HEK293 (cell line): ENCODE results near the gene FGD5.
A peak's percentile ranks its signal among the peaks of the same experiment; 100 is the strongest.

Experiments used
- CTCF ChIA-PET: fragments of 350-600 bp; formaldehyde crosslinking; extraction: SDS; loops from one replicate; lab custom pipeline; 2021; ENCODE audit warnings: antibody characterized with exemption; lab: Yijun Ruan, JAX
- POLR2A ChIA-PET: fragments of 300-600 bp; formaldehyde crosslinking; extraction: SDS; loops from one replicate; lab custom pipeline; 2020; ENCODE audit warnings: antibody characterized with exemption, inconsistent platforms; lab: Yijun Ruan, JAX
- H3K27ac ChIP-seq: fragments of 200-500 bp; sonication (Bioruptor generic); 2 replicates; pipeline ENCODE4 v1.5.1; 2014; ENCODE audit warnings: low read depth, low read length, control low read depth, inconsistent platforms; ENCODE audit errors: extremely low read depth
- H3K36me3 ChIP-seq, 2 experiments: fragments of 200-500 bp in 1 of 2; sonication (Bioruptor generic) in 1 of 2; 1 replicate in 1 of 2; 2 replicates in 1 of 2; pipeline ENCODE4 v1.5.1; 2014 to 2017; ENCODE audit warnings: inconsistent platforms in 2 of 2, low read length in 2 of 2; ENCODE audit not compliant: control insufficient read depth in 2 of 2, insufficient read depth in 1 of 2
- H3K4me1 ChIP-seq: fragments of 200-500 bp; sonication (Bioruptor generic); 2 replicates; pipeline ENCODE4 v1.5.1; 2014; ENCODE audit warnings: mild to moderate bottlenecking, low read length, inconsistent platforms; ENCODE audit not compliant: control insufficient read depth, insufficient read depth
- H3K4me3 ChIP-seq: 2 replicates; pipeline ENCODE4 v1.5.1; 2011; ENCODE audit warnings: low read depth, mild to moderate bottlenecking, control low read depth, low read length, moderate library complexity
- H3K9me3 ChIP-seq: fragments of 200-500 bp; sonication (Bioruptor generic); 2 replicates; pipeline ENCODE4 v1.5.1; 2014; ENCODE audit warnings: low read depth, low read length, inconsistent platforms; ENCODE audit not compliant: control insufficient read depth, insufficient read depth
- EGR2 ChIP-seq: fragments of 450-650 bp; formaldehyde crosslinking; IDR thresholded peaks from 2 replicates; pipeline ENCODE4 v1.5.1; 2016; ENCODE audit warnings: low read depth, missing biosample characterization, missing genetic modification characterization
- HOXA7 ChIP-seq: sonication (generic); formaldehyde crosslinking; IDR thresholded peaks from 2 replicates; pipeline ENCODE4 v1.8.1; 2022; ENCODE audit warnings: missing genetic modification reagents, borderline replicate concordance
- KLF10 ChIP-seq: fragments of 450-650 bp; IDR thresholded peaks from 2 replicates; pipeline ENCODE4 v1.5.1; 2018; ENCODE audit warnings: missing biosample characterization, mild to moderate bottlenecking, missing genetic modification characterization
- KLF16 ChIP-seq: fragments of 450-650 bp; formaldehyde crosslinking; IDR thresholded peaks from 2 replicates; pipeline ENCODE4 v1.5.1; 2017; ENCODE audit warnings: missing biosample characterization, missing genetic modification characterization
- KLF8 ChIP-seq: fragments of 450-650 bp; formaldehyde crosslinking; IDR thresholded peaks from 2 replicates; pipeline ENCODE4 v1.5.1; 2016; ENCODE audit warnings: missing biosample characterization, missing genetic modification characterization
- SETDB1 ChIP-seq: IDR thresholded peaks from one replicate; pipeline ENCODE4 v1.6.1; 2017; ENCODE audit warnings: mild to moderate bottlenecking, low read length, moderate library complexity, mixed read lengths; ENCODE audit not compliant: insufficient read length
- SP2 ChIP-seq: fragments of 450-650 bp; formaldehyde crosslinking; IDR thresholded peaks from 2 replicates; pipeline ENCODE4 v1.5.1; 2016; ENCODE audit warnings: missing biosample characterization, missing genetic modification characterization
- TCF7L2 ChIP-seq: IDR thresholded peaks from 2 replicates; pipeline ENCODE4 v1.6.1; 2011; ENCODE audit warnings: low read depth, mild to moderate bottlenecking, inconsistent platforms, low read length, moderate library complexity, borderline replicate concordance
- ZFP37 ChIP-seq: fragments of 450-650 bp; formaldehyde crosslinking; IDR thresholded peaks from 2 replicates; pipeline ENCODE4 v1.5.1; 2016; ENCODE audit warnings: missing biosample characterization, missing genetic modification characterization
- ZFP69B ChIP-seq: fragments of 450-650 bp; formaldehyde crosslinking; IDR thresholded peaks from 2 replicates; pipeline ENCODE4 v1.5.1; 2016; ENCODE audit warnings: missing biosample characterization, missing genetic modification characterization
- ZNF112 ChIP-seq: fragments of 450-650 bp; formaldehyde crosslinking; IDR thresholded peaks from 2 replicates; pipeline ENCODE4 v1.5.0; 2017; ENCODE audit warnings: missing biosample characterization, missing genetic modification characterization
- ZNF157 ChIP-seq: fragments of 450-650 bp; formaldehyde crosslinking; IDR thresholded peaks from 2 replicates; pipeline ENCODE4 v1.5.1; 2016; ENCODE audit warnings: missing biosample characterization, missing genetic modification characterization
- ZNF184 ChIP-seq: fragments of 450-650 bp; IDR thresholded peaks from 2 replicates; pipeline ENCODE4 v1.5.1; 2018; ENCODE audit warnings: missing biosample characterization, mild to moderate bottlenecking, missing genetic modification characterization
- ZNF311 ChIP-seq: fragments of 450-650 bp; formaldehyde crosslinking; IDR thresholded peaks from 2 replicates; pipeline ENCODE4 v1.5.1; 2017; ENCODE audit warnings: missing biosample characterization, missing genetic modification characterization, borderline replicate concordance
- ZNF341 ChIP-seq: fragments of 450-650 bp; formaldehyde crosslinking; IDR thresholded peaks from 2 replicates; pipeline ENCODE4; 2016; ENCODE audit warnings: low read depth, missing biosample characterization, missing genetic modification characterization
- ZNF426 ChIP-seq: fragments of 450-650 bp; formaldehyde crosslinking; IDR thresholded peaks from 2 replicates; pipeline ENCODE4 v1.5.1; 2017; ENCODE audit warnings: missing biosample characterization, missing genetic modification characterization, mild to moderate bottlenecking, inconsistent platforms, moderate library complexity
- ZNF518A ChIP-seq: fragments of 450-650 bp; formaldehyde crosslinking; conservative IDR thresholded peaks from 2 replicates; pipeline ENCODE4 v1.5.1; 2016; ENCODE audit warnings: low read depth, missing biosample characterization, missing genetic modification characterization
- ZNF639 ChIP-seq: fragments of 450-650 bp; formaldehyde crosslinking; IDR thresholded peaks from 2 replicates; pipeline ENCODE4 v1.5.1; 2016; ENCODE audit warnings: missing biosample characterization, missing genetic modification characterization
- ZNF707 ChIP-seq: fragments of 450-650 bp; formaldehyde crosslinking; IDR thresholded peaks from 2 replicates; pipeline ENCODE4 v1.5.1; 2016; ENCODE audit warnings: missing biosample characterization, missing genetic modification characterization
- ZNF768 ChIP-seq: fragments of 450-650 bp; formaldehyde crosslinking; IDR thresholded peaks from 2 replicates; pipeline ENCODE4 v1.5.1; 2018; ENCODE audit warnings: missing biosample characterization, mild to moderate bottlenecking, missing genetic modification characterization
- ZSCAN30 ChIP-seq: fragments of 450-650 bp; IDR thresholded peaks from 2 replicates; pipeline ENCODE4 v1.5.1; 2018; ENCODE audit warnings: missing biosample characterization, mild to moderate bottlenecking, missing genetic modification characterization, moderate library complexity
- TF ChIP-seq, protein P1 (sequence below): fragments of 450-650 bp; formaldehyde crosslinking; IDR thresholded peaks from 2 replicates; pipeline ENCODE4 v1.5.1; 2016; ENCODE audit warnings: missing biosample characterization, missing genetic modification characterization
- TF ChIP-seq, protein P2 (sequence below): sonication (generic); formaldehyde crosslinking; IDR thresholded peaks from 2 replicates; pipeline ENCODE4 v1.8.1; 2022; ENCODE audit warnings: mild to moderate bottlenecking, moderate library complexity, missing genetic modification reagents
- TF ChIP-seq, protein P3 (sequence below): fragments of 450-650 bp; formaldehyde crosslinking; optimal IDR thresholded peaks from 2 replicates; pipeline ENCODE3; 2016; ENCODE audit warnings: missing biosample characterization, mild to moderate bottlenecking, missing genetic modification characterization

Gene FGD5

DNA sequence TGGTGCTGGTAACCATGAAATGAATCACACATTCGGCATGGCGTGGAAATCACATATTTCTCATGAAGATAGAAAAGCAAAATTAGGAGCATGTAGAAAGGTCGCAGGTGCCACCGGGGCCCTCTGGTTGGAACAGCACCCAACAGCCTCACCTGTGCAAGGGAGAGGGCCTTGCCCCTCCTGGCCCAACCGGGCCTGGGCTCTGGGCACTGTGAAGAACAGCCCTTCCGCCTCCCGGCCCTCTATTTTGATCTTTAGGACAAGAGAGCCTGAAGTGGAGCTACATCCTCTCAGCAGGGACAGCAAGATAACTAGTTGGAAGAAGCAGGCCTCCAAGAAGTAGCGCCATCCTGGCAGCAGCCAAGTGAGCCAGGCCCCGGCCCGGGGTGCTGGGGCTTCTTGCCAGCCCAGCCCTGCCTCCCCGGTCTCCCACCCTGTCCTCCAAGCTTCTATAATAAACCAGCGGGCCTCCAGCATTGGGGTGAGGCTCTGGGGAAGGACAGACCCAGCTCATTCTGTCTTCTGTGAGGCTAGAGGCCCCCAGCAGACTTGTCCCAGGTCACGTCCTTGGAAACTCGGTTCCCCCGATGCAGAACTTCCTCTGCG lies 46.1 kb upstream of the FGD5 start:
- no peak overlapping the region for H3K4me3 ChIP-seq
- H3K4me1 ChIP-seq: no peaks in the 10 kb centered on the region
- no peaks in the 10 kb centered on the region for H3K36me3 ChIP-seq
- H3K9me3 ChIP-seq: no peaks in the 10 kb centered on the region
- H3K27ac ChIP-seq: no peak overlapping the region
- CTCF ChIA-PET: interaction anchor here (0.6 to 1.4 kb wide), 2 partner anchors 8 to 116 kb away, joined by 5 to 8 read pairs; no protein-coding TSS in a partner anchor
- POLR2A ChIA-PET: no interaction called here
- TF ChIP-seq ZNF112 (no peak), ZNF639 (no peak), ZNF311 (no peak), ZFP37 (tag by site-specific recombination) (no peak), KLF10 (tag by site-specific recombination) (no peak), ZFP69B (no peak), ZNF426 (tag by site-specific recombination) (no peak), KLF16 (no peak)
- TF ChIP-seq, protein P1, sequence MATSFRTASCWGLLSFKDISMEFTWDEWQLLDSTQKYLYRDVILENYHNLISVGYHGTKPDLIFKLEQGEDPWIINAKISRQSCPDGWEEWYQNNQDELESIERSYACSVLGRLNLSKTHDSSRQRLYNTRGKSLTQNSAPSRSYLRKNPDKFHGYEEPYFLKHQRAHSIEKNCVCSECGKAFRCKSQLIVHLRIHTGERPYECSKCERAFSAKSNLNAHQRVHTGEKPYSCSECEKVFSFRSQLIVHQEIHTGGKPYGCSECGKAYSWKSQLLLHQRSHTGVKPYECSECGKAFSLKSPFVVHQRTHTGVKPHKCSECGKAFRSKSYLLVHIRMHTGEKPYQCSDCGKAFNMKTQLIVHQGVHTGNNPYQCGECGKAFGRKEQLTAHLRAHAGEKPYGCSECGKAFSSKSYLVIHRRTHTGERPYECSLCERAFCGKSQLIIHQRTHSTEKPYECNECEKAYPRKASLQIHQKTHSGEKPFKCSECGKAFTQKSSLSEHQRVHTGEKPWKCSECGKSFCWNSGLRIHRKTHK: no peak
- TF ChIP-seq, all 188 proteins: peak for 0

GRCh38 chr3:14773281-14773680 lies 45.5 kb upstream of the FGD5 start:
- Histone ChIP-seq H3K4me1 (no peaks in the 10 kb centered on the region), H3K4me3 (no peak overlapping the region), H3K27ac (no peak overlapping the region), H3K36me3 (no peaks in the 10 kb centered on the region), H3K9me3 (no peaks in the 10 kb centered on the region)
- ChIA-PET POLR2A (no interaction called here), CTCF (interaction anchor here (1.4 kb wide), 1 partner anchor 8 kb away, joined by 8 read pairs; no protein-coding TSS in a partner anchor)
- TF ChIP-seq ZNF707 (tag by site-specific recombination) (no peak), ZNF518A (tag by site-specific recombination) (no peak), KLF8 (no peak), ZNF341 (tag by site-specific recombination) (no peak), EGR2 (peak; percentile 37; the same call in 1 of the 2 replicates), SP2 (tag by site-specific recombination) (no peak), ZNF768 (tag by site-specific recombination) (no peak), HOXA7 (CRISPR knock-in tag) (no peak), ZSCAN30 (tag by site-specific recombination) (no peak), SETDB1 (no peak), ZNF184 (tag by site-specific recombination) (no peak), ZNF157 (no peak), TCF7L2 (no peak)
- TF ChIP-seq, protein P2, sequence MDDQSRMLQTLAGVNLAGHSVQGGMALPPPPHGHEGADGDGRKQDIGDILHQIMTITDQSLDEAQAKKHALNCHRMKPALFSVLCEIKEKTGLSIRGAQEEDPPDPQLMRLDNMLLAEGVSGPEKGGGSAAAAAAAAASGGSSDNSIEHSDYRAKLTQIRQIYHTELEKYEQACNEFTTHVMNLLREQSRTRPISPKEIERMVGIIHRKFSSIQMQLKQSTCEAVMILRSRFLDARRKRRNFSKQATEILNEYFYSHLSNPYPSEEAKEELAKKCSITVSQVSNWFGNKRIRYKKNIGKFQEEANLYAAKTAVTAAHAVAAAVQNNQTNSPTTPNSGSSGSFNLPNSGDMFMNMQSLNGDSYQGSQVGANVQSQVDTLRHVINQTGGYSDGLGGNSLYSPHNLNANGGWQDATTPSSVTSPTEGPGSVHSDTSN (CRISPR knock-in tag): no peak
- TF ChIP-seq, protein P3, sequence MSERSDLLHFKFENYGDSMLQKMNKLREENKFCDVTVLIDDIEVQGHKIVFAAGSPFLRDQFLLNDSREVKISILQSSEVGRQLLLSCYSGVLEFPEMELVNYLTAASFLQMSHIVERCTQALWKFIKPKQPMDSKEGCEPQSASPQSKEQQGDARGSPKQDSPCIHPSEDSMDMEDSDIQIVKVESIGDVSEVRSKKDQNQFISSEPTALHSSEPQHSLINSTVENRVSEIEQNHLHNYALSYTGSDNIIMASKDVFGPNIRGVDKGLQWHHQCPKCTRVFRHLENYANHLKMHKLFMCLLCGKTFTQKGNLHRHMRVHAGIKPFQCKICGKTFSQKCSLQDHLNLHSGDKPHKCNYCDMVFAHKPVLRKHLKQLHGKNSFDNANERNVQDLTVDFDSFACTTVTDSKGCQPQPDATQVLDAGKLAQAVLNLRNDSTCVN (tag by site-specific recombination): no peak
